Testis (tissue), 2 donors: ENCODE measurements around the gene NUBPL.

ENCODE experiments used
- CTCF ChIP-seq, 3 experiments: fragments of 450-650 bp in 2 of 3; fragments of 200-600 bp in 1 of 3; sonication (generic) in 1 of 3; IDR thresholded peaks; one replicate each; pipeline ENCODE4 v1.5.1; 2016 to 2019; ENCODE audit warnings: antibody characterized with exemption in 3 of 3, mild to moderate bottlenecking in 2 of 3, moderate library complexity in 1 of 3
- POLR2A ChIP-seq: fragments of 450-650 bp; IDR thresholded peaks from one replicate; pipeline ENCODE4 v1.6.1; 2017; ENCODE audit warnings: antibody characterized with exemption, mild to moderate bottlenecking, moderate library complexity

- TF ChIP-seq CTCF (IDR thresholded peaks at IDR 0.05) (no peak), POLR2A (no peak)
Observed at GRCh38 chr14:31619440-31619839, 58.2 kb downstream of the NUBPL start.
